GM10248 (cell line): ENCODE data around the gene CD93.

Source experiments
- CTCF ChIA-PET: fragments of 300-600 bp; sonication (Branson Sonifier 250); formaldehyde crosslinking; extraction: SDS; loops from one replicate; lab custom pipeline; 2021; ENCODE audit warnings: antibody characterized with exemption; lab: Yijun Ruan, JAX
- POLR2A ChIA-PET: fragments of 350-650 bp; sonication (Branson Sonifier 250); formaldehyde crosslinking; extraction: SDS; loops from one replicate; lab custom pipeline; 2020; ENCODE audit warnings: antibody characterized with exemption; lab: Yijun Ruan, JAX
- DNase-seq: peaks from one replicate; pipeline ENCODE4 v3.0.0; 2012; ENCODE audit errors: extremely low spot score
- TF ChIP-seq, protein P1 (sequence below): IDR thresholded peaks from 2 replicates; pipeline ENCODE4 v1.5.1; 2012; ENCODE audit warnings: mild to moderate bottlenecking, low read depth; ENCODE audit errors: extremely low read depth, missing control alignments, control extremely low read depth

CD93 gene

DNA sequence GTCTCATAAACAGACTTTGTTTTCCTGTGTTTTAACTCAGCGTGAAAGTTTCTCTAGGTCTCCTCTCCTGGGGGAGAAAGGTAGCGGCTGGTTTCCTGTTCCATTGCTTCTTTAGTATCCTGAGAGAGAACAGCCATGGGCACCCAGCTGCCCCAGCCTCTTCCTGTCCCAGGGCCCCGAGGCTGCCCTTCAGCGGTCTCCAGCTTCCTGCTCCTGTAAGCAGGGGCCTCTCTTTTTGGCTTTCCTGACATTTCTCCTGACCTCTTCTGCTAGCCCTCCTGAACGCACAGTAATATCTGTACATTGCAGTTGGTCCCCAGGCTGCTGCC lies 53.4 kb downstream of the CD93 start:
- no peak for DNase-seq
- ChIA-PET CTCF (interaction anchor here (2.0 kb wide), 1 partner anchor 11 kb away, joined by 4 read pairs; no protein-coding TSS in a partner anchor), POLR2A (no interaction called here)
- TF ChIP-seq, protein P1, sequence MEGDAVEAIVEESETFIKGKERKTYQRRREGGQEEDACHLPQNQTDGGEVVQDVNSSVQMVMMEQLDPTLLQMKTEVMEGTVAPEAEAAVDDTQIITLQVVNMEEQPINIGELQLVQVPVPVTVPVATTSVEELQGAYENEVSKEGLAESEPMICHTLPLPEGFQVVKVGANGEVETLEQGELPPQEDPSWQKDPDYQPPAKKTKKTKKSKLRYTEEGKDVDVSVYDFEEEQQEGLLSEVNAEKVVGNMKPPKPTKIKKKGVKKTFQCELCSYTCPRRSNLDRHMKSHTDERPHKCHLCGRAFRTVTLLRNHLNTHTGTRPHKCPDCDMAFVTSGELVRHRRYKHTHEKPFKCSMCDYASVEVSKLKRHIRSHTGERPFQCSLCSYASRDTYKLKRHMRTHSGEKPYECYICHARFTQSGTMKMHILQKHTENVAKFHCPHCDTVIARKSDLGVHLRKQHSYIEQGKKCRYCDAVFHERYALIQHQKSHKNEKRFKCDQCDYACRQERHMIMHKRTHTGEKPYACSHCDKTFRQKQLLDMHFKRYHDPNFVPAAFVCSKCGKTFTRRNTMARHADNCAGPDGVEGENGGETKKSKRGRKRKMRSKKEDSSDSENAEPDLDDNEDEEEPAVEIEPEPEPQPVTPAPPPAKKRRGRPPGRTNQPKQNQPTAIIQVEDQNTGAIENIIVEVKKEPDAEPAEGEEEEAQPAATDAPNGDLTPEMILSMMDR: no peak

DNA sequence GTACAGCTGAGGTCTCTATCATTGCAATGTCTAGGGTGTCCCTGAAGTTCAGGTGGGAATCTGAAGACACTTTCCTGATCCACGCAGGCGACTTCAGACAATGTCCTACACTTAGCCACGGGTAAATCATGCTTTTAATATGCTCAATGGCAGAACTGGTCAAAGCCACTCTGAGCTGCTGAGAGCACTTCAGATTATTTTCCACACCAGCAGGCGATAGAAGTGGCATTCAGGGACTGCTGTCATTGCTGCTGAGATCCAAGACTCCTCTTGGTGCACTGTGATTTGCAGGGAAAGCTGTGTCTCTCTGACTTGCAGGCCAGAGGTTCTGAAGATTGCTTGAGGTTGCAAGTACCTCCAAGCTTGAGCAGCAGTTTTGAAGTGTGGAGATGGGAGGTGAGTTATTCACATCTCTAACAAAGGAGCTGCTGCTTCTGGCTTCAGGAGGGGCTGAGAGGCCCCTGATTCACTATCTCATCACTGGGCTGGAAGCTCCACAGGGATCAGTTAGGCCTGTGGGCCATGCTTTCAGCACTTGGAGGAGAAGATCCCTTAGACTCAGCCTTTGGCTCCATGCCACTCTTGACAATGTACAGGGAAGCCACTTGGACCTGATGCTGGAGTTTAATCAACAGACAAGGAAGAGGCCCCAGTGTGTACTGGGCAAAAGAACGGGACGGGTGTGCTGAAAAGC lies 53.9 kb downstream of the CD93 start:
- TF ChIP-seq, protein P1: no peak
- ChIA-PET POLR2A (no interaction called here), CTCF (interaction anchor here (2.0 kb wide), 1 partner anchor 12 kb away, joined by 4 read pairs; no protein-coding TSS in a partner anchor)
- no peak for DNase-seq

DNA sequence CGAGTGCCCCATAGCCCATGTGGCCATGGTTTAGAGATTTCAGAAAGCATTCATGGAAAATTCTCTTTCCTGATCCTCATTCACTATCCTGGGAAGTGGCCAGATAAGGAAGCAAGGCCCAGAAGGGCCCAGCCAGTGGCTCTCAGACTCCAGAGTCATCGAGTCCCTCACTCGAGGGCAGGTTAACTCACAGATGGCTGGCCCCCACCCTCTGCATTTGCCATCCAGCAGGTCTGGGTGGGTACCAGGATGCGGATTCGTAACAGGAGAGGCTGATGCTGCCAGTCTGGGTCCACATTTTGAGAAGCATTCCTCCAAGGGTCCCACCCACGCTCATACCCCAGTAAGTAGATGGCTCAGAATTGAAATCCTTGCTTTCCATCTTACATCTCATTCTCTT lies 54.8 kb downstream of the CD93 start:
- TF ChIP-seq, protein P1: no peak
- CTCF ChIA-PET: no interaction called here
- DNase-seq: no peak
- POLR2A ChIA-PET: no interaction called here
